NCI-H1930 (cell line): ENCODE measurements around the gene SSBP2.
"Not testable (repeated sequence)": the region's sequence is repeated elsewhere in the genome, so short reads cannot be mapped to it uniquely, and the experiment has no call there.

ENCODE experiments used
- DNase-seq, 2 experiments: peaks; one replicate each; lab custom pipeline; 2025; lab: John Stamatoyannopoulos, UW

Gene SSBP2

GRCh38 chr5:81525690-81526089 is 225.2 kb downstream of the SSBP2 start:
- DNase-seq: no peak

GRCh38 chr5:81524015-81524414 is 226.9 kb downstream of the SSBP2 start:
- no peak for DNase-seq

GRCh38 chr5:81522571-81522970 is 228.3 kb downstream of the SSBP2 start:
- no peak for DNase-seq

GRCh38 chr5:81520769-81521168 is 230.1 kb downstream of the SSBP2 start:
- no peak for DNase-seq

GRCh38 chr5:81519217-81519905 is 231.5 kb downstream of the SSBP2 start:
- no peak for DNase-seq

- DNase-seq: no peak
Observed at GRCh38 chr5:81517462-81517861, 233.4 kb downstream of the SSBP2 start.

- no peak for DNase-seq
Observed at GRCh38 chr5:81516091-81516490, 234.8 kb downstream of the SSBP2 start.

GRCh38 chr5:81513982-81514381 is 236.9 kb downstream of the SSBP2 start:
- no peak for DNase-seq

- DNase-seq: no peak
Observed at GRCh38 chr5:81513473-81513872, 237.4 kb downstream of the SSBP2 start.

- peak; percentile 26 to 33 for DNase-seq
Observed at GRCh38 chr5:81506900-81507588, 243.9 kb downstream of the SSBP2 start.

- DNase-seq: no peak
Observed at GRCh38 chr5:81506378-81506777, 244.5 kb downstream of the SSBP2 start.

GRCh38 chr5:81505672-81506071 is 245.2 kb downstream of the SSBP2 start:
- DNase-seq: no peak

GRCh38 chr5:81503602-81504001 is 247.3 kb downstream of the SSBP2 start:
- DNase-seq: not testable (repeated sequence)

- no peak for DNase-seq
Observed at GRCh38 chr5:81495286-81495685, 255.6 kb downstream of the SSBP2 start.

- no peak for DNase-seq
Observed at GRCh38 chr5:81488862-81489261, 262.0 kb downstream of the SSBP2 start.

GRCh38 chr5:81486711-81487110 is 264.2 kb downstream of the SSBP2 start:
- DNase-seq: no peak

- DNase-seq: no peak
Observed at GRCh38 chr5:81482595-81482994, 268.3 kb downstream of the SSBP2 start.

- DNase-seq: not testable (repeated sequence)
Observed at GRCh38 chr5:81473395-81473794, 277.5 kb downstream of the SSBP2 start.

GRCh38 chr5:81469676-81470075 is 281.2 kb downstream of the SSBP2 start:
- no peak for DNase-seq

GRCh38 chr5:81450940-81451339 is 300.0 kb downstream of the SSBP2 start:
- no peak for DNase-seq

- DNase-seq: no peak
Observed at GRCh38 chr5:81435023-81435422, 315.9 kb downstream of the SSBP2 start.

- no peak for DNase-seq
Observed at GRCh38 chr5:81429985-81430384, 320.9 kb downstream of the SSBP2 start.

- no peak for DNase-seq
Observed at GRCh38 chr5:81429363-81429762, 321.5 kb downstream of the SSBP2 start.

GRCh38 chr5:81428861-81429260 is 322.0 kb downstream of the SSBP2 start:
- no peak for DNase-seq
